Neural crest cell (in vitro differentiated cells): ENCODE data around the gene SPATS2. TPM values are rescaled to one million over a fixed set of nuclear protein-coding genes. Genes with fewer than 3 reads are reported as not detected.

Source experiments
- DNase-seq: peaks from one replicate; pipeline ENCODE4 v3.0.0; 2021; ENCODE audit warnings: low read depth, mixed read lengths, low spot score
- H3K27ac Mint-ChIP-seq: one replicate; pipeline ENCODE4 v1.8.0; 2021; ENCODE audit warnings: mild to moderate bottlenecking, mixed read lengths; ENCODE audit not compliant: unreplicated experiment
- H3K27me3 Mint-ChIP-seq: 2 replicates; pipeline ENCODE4 v1.8.0; 2021; ENCODE audit warnings: low read depth, mild to moderate bottlenecking, mixed read lengths
- H3K36me3 Mint-ChIP-seq: 2 replicates; pipeline ENCODE4 v1.8.0; 2021; ENCODE audit warnings: low read depth, mild to moderate bottlenecking, mixed read lengths
- H3K4me1 Mint-ChIP-seq: 2 replicates; pipeline ENCODE4 v1.8.0; 2021; ENCODE audit warnings: mixed read lengths
- H3K4me3 Mint-ChIP-seq: one replicate; pipeline ENCODE4 v1.8.0; 2021; ENCODE audit warnings: mild to moderate bottlenecking, mixed read lengths
- H3K9me3 Mint-ChIP-seq: 2 replicates; pipeline ENCODE4 v1.8.0; 2021; ENCODE audit warnings: mixed read lengths
- total RNA-seq: library from RNA; stranded (reverse); gene quantifications from 2 replicates; pipeline ENCODE4 v1.2.1, GENCODE V29; 2021
- TF ChIP-seq, protein P1 (sequence below): fragments of 200-600 bp; sonication (generic); conservative IDR thresholded peaks from 2 replicates; pipeline ENCODE4 v1.5.0; 2021; ENCODE audit warnings: antibody characterized with exemption, mild to moderate bottlenecking

The SPATS2 gene
- total RNA-seq, 1 donor from 2014 or later, result 45.2 TPM

DNA sequence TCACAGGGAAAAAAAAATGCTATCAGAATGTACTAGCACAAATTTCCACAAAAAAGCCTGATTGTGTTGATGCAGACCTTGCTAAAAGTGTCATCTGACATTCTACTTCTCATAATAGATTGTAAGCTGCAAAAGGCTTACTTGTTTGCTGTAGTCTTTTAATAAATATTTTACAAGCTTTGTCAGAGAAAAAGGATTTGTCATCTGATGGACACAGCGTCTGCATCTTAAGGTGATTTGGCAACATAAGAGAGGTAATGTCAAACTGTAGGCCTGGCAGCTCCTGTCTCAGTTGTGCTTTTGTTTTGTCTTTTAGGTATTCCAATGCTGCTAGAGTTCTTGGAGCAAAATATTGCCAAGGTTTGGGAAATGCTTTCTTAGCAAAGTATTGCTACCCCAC lies 145.3 kb downstream of the SPATS2 start:
- TF ChIP-seq, protein P1, sequence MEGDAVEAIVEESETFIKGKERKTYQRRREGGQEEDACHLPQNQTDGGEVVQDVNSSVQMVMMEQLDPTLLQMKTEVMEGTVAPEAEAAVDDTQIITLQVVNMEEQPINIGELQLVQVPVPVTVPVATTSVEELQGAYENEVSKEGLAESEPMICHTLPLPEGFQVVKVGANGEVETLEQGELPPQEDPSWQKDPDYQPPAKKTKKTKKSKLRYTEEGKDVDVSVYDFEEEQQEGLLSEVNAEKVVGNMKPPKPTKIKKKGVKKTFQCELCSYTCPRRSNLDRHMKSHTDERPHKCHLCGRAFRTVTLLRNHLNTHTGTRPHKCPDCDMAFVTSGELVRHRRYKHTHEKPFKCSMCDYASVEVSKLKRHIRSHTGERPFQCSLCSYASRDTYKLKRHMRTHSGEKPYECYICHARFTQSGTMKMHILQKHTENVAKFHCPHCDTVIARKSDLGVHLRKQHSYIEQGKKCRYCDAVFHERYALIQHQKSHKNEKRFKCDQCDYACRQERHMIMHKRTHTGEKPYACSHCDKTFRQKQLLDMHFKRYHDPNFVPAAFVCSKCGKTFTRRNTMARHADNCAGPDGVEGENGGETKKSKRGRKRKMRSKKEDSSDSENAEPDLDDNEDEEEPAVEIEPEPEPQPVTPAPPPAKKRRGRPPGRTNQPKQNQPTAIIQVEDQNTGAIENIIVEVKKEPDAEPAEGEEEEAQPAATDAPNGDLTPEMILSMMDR, result no peak
- no peak for DNase-seq
- Mint-ChIP-seq H3K36me3 (no peaks in the 10 kb centered on the region), H3K4me3 (no peak overlapping the region), H3K27me3 (no peaks in the 10 kb centered on the region), H3K27ac (no peak overlapping the region), H3K9me3 (no peaks in the 10 kb centered on the region), H3K4me1 (no peaks in the 10 kb centered on the region)

DNA sequence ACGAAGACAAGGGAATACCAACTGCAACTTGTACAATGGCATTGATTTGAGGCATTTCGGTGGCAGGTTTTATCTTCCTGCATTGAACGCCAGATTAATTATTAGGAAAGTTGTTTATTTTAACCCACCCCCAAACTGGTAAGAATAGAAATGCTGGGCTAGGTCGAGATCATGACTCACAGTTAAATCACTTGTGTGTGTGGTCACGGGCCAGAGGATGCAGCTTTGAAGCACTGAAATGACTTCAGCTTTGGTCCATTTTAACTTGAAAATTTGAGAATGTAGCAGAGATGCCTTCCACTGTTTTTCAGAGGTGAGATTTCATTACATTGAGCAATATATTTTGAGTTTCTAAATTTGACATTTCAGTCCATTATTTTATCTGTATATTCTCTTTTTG lies 148.0 kb downstream of the SPATS2 start:
- no peak overlapping the region for H3K27ac Mint-ChIP-seq
- no peaks in the 10 kb centered on the region for H3K27me3 Mint-ChIP-seq
- TF ChIP-seq, protein P1, result no peak
- H3K4me3 Mint-ChIP-seq, result no peak overlapping the region
- H3K4me1 Mint-ChIP-seq, result no peaks in the 10 kb centered on the region
- H3K36me3 Mint-ChIP-seq, result no peaks in the 10 kb centered on the region
- DNase-seq, result no peak
- no peaks in the 10 kb centered on the region for H3K9me3 Mint-ChIP-seq

DNA sequence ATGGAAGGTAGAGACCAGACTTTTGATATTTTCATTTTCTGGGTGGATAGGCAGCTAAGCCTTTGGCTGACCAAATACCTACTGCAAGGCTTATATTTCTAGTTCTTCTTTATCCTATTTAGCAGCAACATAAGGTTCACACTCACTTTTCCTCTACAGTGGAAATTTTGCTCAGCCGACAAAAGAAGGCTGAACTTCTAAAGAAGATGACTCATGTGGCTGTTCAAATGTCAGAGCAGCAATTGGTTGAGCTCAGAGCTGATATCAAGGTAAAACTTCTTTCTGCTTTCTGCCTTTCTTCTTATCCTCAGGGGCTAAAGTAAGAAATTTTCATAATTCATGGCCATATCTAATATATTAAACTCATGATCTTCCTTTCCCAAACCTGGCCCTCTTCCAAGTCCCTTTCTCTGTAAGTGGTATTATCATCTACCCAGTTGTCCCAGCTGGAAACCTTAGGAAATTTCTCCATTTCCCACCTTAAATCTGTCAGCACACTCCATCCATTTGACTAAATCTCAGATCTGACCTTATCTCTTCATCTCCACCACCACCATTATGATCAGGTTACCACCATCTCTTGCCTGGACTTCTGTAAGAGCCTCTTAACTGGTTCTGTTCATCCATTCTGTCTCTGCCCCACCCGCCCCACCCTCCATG lies 151.8 kb downstream of the SPATS2 start:
- no peak overlapping the region for H3K27ac Mint-ChIP-seq
- TF ChIP-seq, protein P1, result no peak
- peaks cover 3% of the 10 kb centered on the region for H3K36me3 Mint-ChIP-seq
- H3K4me1 Mint-ChIP-seq, result no peaks in the 10 kb centered on the region
- no peak for DNase-seq
- no peak overlapping the region for H3K4me3 Mint-ChIP-seq
- no peaks in the 10 kb centered on the region for H3K9me3 Mint-ChIP-seq
- H3K27me3 Mint-ChIP-seq, result no peaks in the 10 kb centered on the region

DNA sequence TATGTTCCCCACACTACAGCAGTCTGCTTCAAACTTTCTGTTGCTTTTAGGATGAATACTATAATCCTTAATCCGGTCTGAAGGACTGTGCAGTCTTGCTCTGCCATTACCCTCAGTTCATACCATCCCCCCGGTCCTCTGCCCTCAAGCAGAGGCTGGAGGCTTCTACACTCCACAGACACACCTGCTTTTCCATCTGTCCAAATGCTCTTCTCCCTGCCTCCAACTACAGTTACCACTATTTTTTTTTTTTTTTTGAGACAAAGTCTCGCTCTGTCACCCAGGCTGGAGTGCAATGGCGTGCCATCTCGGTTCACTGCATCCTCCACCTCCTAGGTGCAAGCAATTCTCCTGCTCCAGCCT lies 152.3 kb downstream of the SPATS2 start:
- Mint-ChIP-seq H3K36me3 (peaks cover 3% of the 10 kb centered on the region), H3K4me1 (no peaks in the 10 kb centered on the region), H3K27ac (no peak overlapping the region), H3K4me3 (no peak overlapping the region), H3K27me3 (no peaks in the 10 kb centered on the region), H3K9me3 (no peaks in the 10 kb centered on the region)
- TF ChIP-seq, protein P1, result no peak
- no peak for DNase-seq

DNA sequence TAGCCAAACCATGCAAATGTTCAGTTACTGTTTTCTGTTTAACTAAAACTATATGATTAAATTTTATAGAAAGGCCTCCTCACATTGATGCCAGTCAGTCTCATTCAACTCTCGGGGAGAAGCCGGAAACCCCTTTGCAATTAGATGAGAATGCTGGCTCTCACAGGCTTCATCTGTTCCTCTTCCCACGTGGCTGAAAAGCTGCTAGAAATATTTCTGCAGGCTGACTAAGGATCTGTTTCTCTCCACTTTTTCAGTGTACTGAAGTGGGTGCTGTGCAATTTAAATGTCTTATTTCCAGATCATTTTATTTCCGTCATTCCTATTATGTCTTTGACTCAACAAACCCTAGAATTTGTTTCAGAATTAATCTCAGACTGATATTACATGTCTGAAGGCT lies 154.1 kb downstream of the SPATS2 start:
- no peak overlapping the region for H3K27ac Mint-ChIP-seq
- DNase-seq, result no peak
- H3K4me3 Mint-ChIP-seq, result no peak overlapping the region
- H3K36me3 Mint-ChIP-seq, result peaks cover 3% of the 10 kb centered on the region
- no peaks in the 10 kb centered on the region for H3K27me3 Mint-ChIP-seq
- H3K9me3 Mint-ChIP-seq, result no peaks in the 10 kb centered on the region
- TF ChIP-seq, protein P1, result no peak
- H3K4me1 Mint-ChIP-seq, result no peaks in the 10 kb centered on the region
